H1 (cell line): ENCODE data around the gene MITF. TPM values are rescaled to one million over a fixed set of nuclear protein-coding genes. Genes with fewer than 3 reads are reported as not detected.

Experiments
- CTCF ChIA-PET: fragments of 300-600 bp; sonication (Branson Sonifier 250); formaldehyde crosslinking; loops from one replicate; lab custom pipeline; 2021; ENCODE audit not compliant: partially characterized antibody; lab: Charles Lee
- POLR2A ChIA-PET: fragments of 300-600 bp; sonication (Branson Sonifier 250); formaldehyde crosslinking; loops from one replicate; lab custom pipeline; 2021; ENCODE audit warnings: inconsistent platforms; ENCODE audit not compliant: partially characterized antibody; lab: Charles Lee
- DNase-seq, 2 experiments: peaks; one replicate each; pipeline versions ENCODE4 v3.0.0 to v3.0.0-alpha.2; 2010 to 2022; ENCODE audit warnings: low spot score in 2 of 2, low read depth in 1 of 2, mixed read lengths in 1 of 2
- FAIRE-seq: peaks from 2 replicates; lab custom pipeline; 2011; peaks lifted over from hg19 to GRCh38; lab: Jason Lieb, UNC
- H2AFZ ChIP-seq: 2 replicates; pipeline ENCODE4 v1.8.1; 2012; ENCODE audit warnings: low read length, inconsistent platforms
- H2AK5ac ChIP-seq: 2 replicates; pipeline ENCODE4 v1.6.1; 2013; ENCODE audit warnings: low read depth, low read length
- H2BK120ac ChIP-seq: replicated peaks from 2 replicates; pipeline ENCODE3; 2013; ENCODE audit warnings: low read depth, low read length, inconsistent platforms
- H2BK12ac ChIP-seq: 2 replicates; pipeline ENCODE4 v1.6.1; 2013; ENCODE audit warnings: low read depth, low read length
- H2BK15ac ChIP-seq: 2 replicates; pipeline ENCODE4 v1.6.1; 2013; ENCODE audit warnings: low read length
- H2BK20ac ChIP-seq: 2 replicates; pipeline ENCODE4 v1.6.1; 2013; ENCODE audit warnings: low read length
- H2BK5ac ChIP-seq: 2 replicates; pipeline ENCODE4 v1.6.1; 2013; ENCODE audit warnings: low read depth, low read length
- H3K14ac ChIP-seq: 2 replicates; pipeline ENCODE4 v1.6.1; 2013; ENCODE audit warnings: inconsistent platforms; ENCODE audit not compliant: insufficient read length
- H3K18ac ChIP-seq: 2 replicates; pipeline ENCODE4 v1.6.1; 2013; ENCODE audit warnings: low read length; ENCODE audit errors: extremely low read depth
- H3K23ac ChIP-seq: 2 replicates; pipeline ENCODE4 v1.6.1; 2013; ENCODE audit warnings: inconsistent platforms; ENCODE audit not compliant: insufficient read length
- H3K23me2 ChIP-seq: 2 replicates; pipeline ENCODE4 v1.6.1; 2013; ENCODE audit warnings: low read depth, low read length
- H3K27ac ChIP-seq: 2 replicates; pipeline ENCODE4 v1.6.1; 2011; ENCODE audit warnings: low read depth, low read length, inconsistent platforms
- H3K27me3 ChIP-seq, 4 experiments: replicated peaks in 1 of 4; 1 replicate in 1 of 4; 2 replicates in 3 of 4; pipeline versions ENCODE4 v1.6.1 to v1.8.1; 2011 to 2013; ENCODE audit warnings: low read length in 3 of 4, mild to moderate bottlenecking in 3 of 4, inconsistent platforms in 2 of 4, mixed read lengths in 2 of 4, moderate library complexity in 1 of 4; ENCODE audit not compliant: control insufficient read depth in 3 of 4, insufficient read depth in 3 of 4; ENCODE audit errors: extremely low read depth in 1 of 4
- H3K36me3 ChIP-seq, 4 experiments: 2 replicates each; pipeline versions ENCODE4 v1.6.1 to v1.8.1; 2011 to 2013; ENCODE audit warnings: mild to moderate bottlenecking in 4 of 4, low read length in 3 of 4, moderate library complexity in 2 of 4, control low read depth in 1 of 4, inconsistent platforms in 1 of 4; ENCODE audit not compliant: insufficient read depth in 4 of 4, control insufficient read depth in 2 of 4
- H3K4ac ChIP-seq: replicated peaks from 2 replicates; pipeline ENCODE3; 2013; ENCODE audit warnings: low read length, low read depth, mixed read lengths, inconsistent platforms; ENCODE audit not compliant: insufficient read length
- H3K4me1 ChIP-seq, 4 experiments: replicated peaks in 1 of 4; 1 replicate in 1 of 4; 2 replicates in 3 of 4; pipeline versions ENCODE4 v1.6.1 to v1.8.1; 2011 to 2013; ENCODE audit warnings: low read length in 3 of 4, inconsistent platforms in 2 of 4, mixed read lengths in 1 of 4; ENCODE audit not compliant: insufficient read depth in 4 of 4, control insufficient read depth in 3 of 4
- H3K4me2 ChIP-seq, 2 experiments: 2 replicates each; pipeline versions ENCODE4 v1.6.1 to v1.8.1; 2011 to 2013; ENCODE audit warnings: low read depth in 2 of 2, low read length in 2 of 2, control low read depth in 1 of 2, inconsistent platforms in 1 of 2, mild to moderate bottlenecking in 1 of 2; ENCODE audit not compliant: insufficient read depth in 1 of 2
- H3K4me3 ChIP-seq, 4 experiments: fragments of 200-600, 300-600 bp in 1 of 4; sonication (generic), shearing (Covaris generic), sonication (Bioruptor Twin) in 1 of 4; 2 replicates each; pipeline versions ENCODE4 v1.5.1 to v1.8.1; 2011 to 2016; ENCODE audit warnings: low read length in 4 of 4, low read depth in 3 of 4, control low read depth in 2 of 4, inconsistent platforms in 2 of 4, mild to moderate bottlenecking in 2 of 4, mixed read lengths in 1 of 4, moderate library complexity in 1 of 4; ENCODE audit not compliant: insufficient read depth in 2 of 4; ENCODE audit errors: extremely low read depth in 1 of 4
- H3K56ac ChIP-seq: replicated peaks from 2 replicates; pipeline ENCODE3; 2013; ENCODE audit warnings: low read depth, mild to moderate bottlenecking, mixed read lengths, low read length, inconsistent platforms; ENCODE audit not compliant: insufficient read length
- H3K79me1 ChIP-seq: 2 replicates; pipeline ENCODE4 v1.6.1; 2013; ENCODE audit warnings: low read depth, low read length, control low read depth
- H3K79me2 ChIP-seq, 2 experiments: 2 replicates each; pipeline versions ENCODE4 v1.6.1 to v1.8.1; 2012 to 2013; ENCODE audit warnings: low read length in 2 of 2, mild to moderate bottlenecking in 2 of 2, inconsistent platforms in 1 of 2; ENCODE audit not compliant: insufficient read depth in 2 of 2, control insufficient read depth in 1 of 2
- H3K9ac ChIP-seq, 4 experiments: replicated peaks in 1 of 4; 1 replicate in 1 of 4; 2 replicates in 3 of 4; pipeline versions ENCODE4 v1.6.1 to v1.8.1; 2011 to 2013; ENCODE audit warnings: low read depth in 3 of 4, low read length in 3 of 4, control low read depth in 2 of 4, mild to moderate bottlenecking in 2 of 4, moderate library complexity in 2 of 4, inconsistent platforms in 1 of 4; ENCODE audit errors: extremely low read depth in 1 of 4
- H3K9me3 ChIP-seq, 2 experiments: 2 replicates each; pipeline versions ENCODE4 v1.6.1 to v1.8.1; 2012 to 2013; ENCODE audit warnings: mild to moderate bottlenecking in 2 of 2, moderate library complexity in 2 of 2, control low read depth in 1 of 2, inconsistent platforms in 1 of 2, low read depth in 1 of 2, low read length in 1 of 2, mixed read lengths in 1 of 2; ENCODE audit not compliant: insufficient read depth in 2 of 2
- H4K20me1 ChIP-seq, 2 experiments: replicated peaks in 1 of 2; 2 replicates each; pipeline versions ENCODE3 to v1.8.1; 2011 to 2013; ENCODE audit warnings: inconsistent platforms in 2 of 2, low read length in 2 of 2, mild to moderate bottlenecking in 1 of 2; ENCODE audit not compliant: insufficient read depth in 2 of 2, control insufficient read depth in 1 of 2
- H4K5ac ChIP-seq: 2 replicates; pipeline ENCODE4 v1.6.1; 2013; ENCODE audit warnings: low read length, low read depth, mixed read lengths, inconsistent platforms; ENCODE audit not compliant: insufficient read length
- H4K8ac ChIP-seq: 2 replicates; pipeline ENCODE4 v1.8.0; 2013; ENCODE audit warnings: mild to moderate bottlenecking, moderate library complexity, low read length, inconsistent platforms; ENCODE audit not compliant: insufficient read depth; ENCODE audit errors: extremely low read depth
- H4K91ac ChIP-seq: replicated peaks from 2 replicates; pipeline ENCODE3; 2013; ENCODE audit warnings: low read length, mixed read lengths, inconsistent platforms; ENCODE audit not compliant: insufficient read length
- ATF3 ChIP-seq: IDR thresholded peaks from 2 replicates; pipeline ENCODE4 v1.6.1; 2011; ENCODE audit warnings: low read depth, mild to moderate bottlenecking, low read length; ENCODE audit not compliant: insufficient read depth
- CHD2 ChIP-seq: IDR thresholded peaks from 2 replicates; pipeline ENCODE4 v1.6.1; 2012; ENCODE audit warnings: low read length, improper control_type of control experiment
- CTCF ChIP-seq, 3 experiments: IDR thresholded peaks; 1 replicate in 2 of 3; 2 replicates in 1 of 3; pipeline versions ENCODE4 v1.5.1 to v1.6.1; 2011; ENCODE audit warnings: low read length in 3 of 3, mild to moderate bottlenecking in 3 of 3, inconsistent platforms in 2 of 3, low read depth in 1 of 3, moderate library complexity in 1 of 3; ENCODE audit not compliant: insufficient read depth in 1 of 3; ENCODE audit errors: control extremely low read depth in 1 of 3
- EGR1 ChIP-seq: IDR thresholded peaks from 2 replicates; pipeline ENCODE4 v1.6.1; 2011; ENCODE audit warnings: low read depth, low read length, borderline replicate concordance
- NRF1 ChIP-seq: IDR thresholded peaks from 2 replicates; pipeline ENCODE4 v1.6.1; 2011; ENCODE audit warnings: mild to moderate bottlenecking, low read depth, low read length, improper control_type of control experiment
- POLR2A ChIP-seq, 2 experiments: IDR thresholded peaks; 1 replicate in 1 of 2; 2 replicates in 1 of 2; pipeline ENCODE4 v1.6.1; 2011; ENCODE audit warnings: low read depth in 2 of 2, low read length in 2 of 2, mild to moderate bottlenecking in 2 of 2; ENCODE audit errors: control extremely low read depth in 1 of 2
- POLR2AphosphoS5 ChIP-seq: IDR thresholded peaks from 2 replicates; pipeline ENCODE4 v1.6.1; 2011; ENCODE audit warnings: low read depth, low read length
- RNF2 ChIP-seq: fragments of 200-900, 300-1000 bp; sonication (generic); IDR thresholded peaks from 2 replicates; pipeline ENCODE4 v1.7.1; 2016; ENCODE audit warnings: borderline replicate concordance, low read depth, mild to moderate bottlenecking, antibody characterized with exemption, low read length; ENCODE audit not compliant: poor library complexity, severe bottlenecking; ENCODE audit errors: missing control alignments
- SIX5 ChIP-seq: IDR thresholded peaks from 2 replicates; pipeline ENCODE4 v1.6.1; 2011; ENCODE audit warnings: mild to moderate bottlenecking, low read depth, low read length
- SP1 ChIP-seq: IDR thresholded peaks from 2 replicates; pipeline ENCODE4 v1.6.1; 2011; ENCODE audit warnings: low read depth, low read length
- SUZ12 ChIP-seq: fragments of 200-600 bp; sonication (generic); IDR thresholded peaks from 2 replicates; pipeline ENCODE4 v1.6.1; 2012; ENCODE audit warnings: mild to moderate bottlenecking, inconsistent platforms, low read length, moderate library complexity, mixed read lengths
- YY1 ChIP-seq: IDR thresholded peaks from 2 replicates; pipeline ENCODE4 v1.6.1; 2011; ENCODE audit warnings: low read depth, mild to moderate bottlenecking, low read length
- WGBS, 2 experiments: shearing (Covaris generic) in 1 of 2; methylation state at CpG; one replicate each; pipeline versions ENCODE4 v1.1.6 to v1.1.7; 2013 to 2015; ENCODE audit warnings: low lambda C conversion rate in 2 of 2, mixed read lengths in 2 of 2, inconsistent platforms in 1 of 2, low coverage in 1 of 2, missing lambda C conversion rate in 1 of 2; ENCODE audit not compliant: insufficient replicate concordance in 2 of 2, insufficient coverage in 1 of 2, insufficient read length in 1 of 2; ENCODE audit errors: extremely low coverage in 1 of 2, missing lambda C conversion rate in 1 of 2; 5-methylcytosine and 5-hydroxymethylcytosine counted together
- polyA plus RNA-seq, 7 experiments: library from polyadenylated mRNA; depleted of rRNA in 3 of 7; stranded (reverse) in 5 of 7; unstranded in 2 of 7; fragments of >200 nt in 5 of 7; fragments of 200-250 nt in 2 of 7; gene quantifications; 1 replicate in 5 of 7; 2 replicates in 1 of 7; 4 replicates in 1 of 7; pipeline versions ENCODE4 v1.2.1 to v1.2.3, GENCODE V29; 2011 to 2013; ENCODE audit warnings: missing spikeins in 2 of 7, mixed read lengths in 2 of 7
- total RNA-seq: library from RNA; stranded (reverse); fragmentation: NEBNext Ultra II Directional; extraction: Animal tissue kit (Norgen Biotek cat#: 25700); gene quantifications from 2 replicates; pipeline ENCODE4 v1.2.1, GENCODE V29; 2021

MITF gene
- total and polyA plus RNA-seq, 2 of the 8 experiments (the other 6 are each of a cell fraction or from before 2014, with no cell fraction given) = 0.53 to 1.4 TPM

DNA sequence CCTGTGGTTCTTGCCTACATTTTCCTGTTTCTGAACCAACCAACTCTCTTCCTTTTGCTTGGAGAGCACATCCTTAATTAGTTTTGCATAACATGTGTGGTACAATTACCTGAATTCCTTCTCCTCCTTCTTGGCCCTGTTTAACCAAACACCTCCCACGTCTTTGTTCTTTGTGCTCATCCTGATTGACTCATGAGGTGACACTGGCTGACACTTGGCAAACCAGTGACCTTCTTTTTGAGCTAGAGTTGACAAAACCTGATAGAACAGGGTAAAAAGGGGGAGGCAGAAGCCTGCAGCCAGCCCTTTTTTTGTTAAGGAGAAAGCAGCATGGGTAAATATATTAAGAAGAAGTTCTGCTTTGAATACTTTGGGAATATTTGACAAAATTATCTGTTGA is 161.1 kb downstream of the MITF start:
- no peaks in the 10 kb centered on the region for H4K20me1 ChIP-seq
- H4K8ac ChIP-seq = no peak overlapping the region
- no peaks in the 10 kb centered on the region for H3K27me3 ChIP-seq
- H3K9me3 ChIP-seq = no peaks in the 10 kb centered on the region
- no peak overlapping the region for H3K27ac ChIP-seq
- no peak overlapping the region for H2BK15ac ChIP-seq
- no peak overlapping the region for H3K56ac ChIP-seq
- no peaks in the 10 kb centered on the region for H3K79me1 ChIP-seq
- no peak overlapping the region for H3K23ac ChIP-seq
- ChIA-PET CTCF (interaction anchor here (1.5 kb wide), 1 partner anchor 19 kb away, joined by 4 read pairs; no protein-coding TSS in a partner anchor), POLR2A (no interaction called here)
- no peak overlapping the region for H2BK12ac ChIP-seq
- no peaks in the 10 kb centered on the region for H3K79me2 ChIP-seq
- H4K5ac ChIP-seq = no peak overlapping the region
- no peak overlapping the region for H3K9ac ChIP-seq
- H3K18ac ChIP-seq = no peak overlapping the region
- H2BK20ac ChIP-seq = no peak overlapping the region
- no peak overlapping the region for H2BK120ac ChIP-seq
- no peak for DNase-seq
- no peak overlapping the region for H2AK5ac ChIP-seq
- no peak for FAIRE-seq
- no peaks in the 10 kb centered on the region for H3K4me1 ChIP-seq
- H3K4ac ChIP-seq = no peak overlapping the region
- no peak overlapping the region for H4K91ac ChIP-seq
- no peaks in the 10 kb centered on the region; the same call in 1 of the 2 replicates for H3K23me2 ChIP-seq
- no peaks in the 10 kb centered on the region for H3K36me3 ChIP-seq
- no peak overlapping the region for H3K4me2 ChIP-seq
- H3K14ac ChIP-seq = no peak overlapping the region
- WGBS, 2 experiments = 82% methylated on average over 1 of the region's 1 CpG; no CpG with 5 or more reads in 1 of the 2 experiments
- H2AFZ ChIP-seq = no peak overlapping the region
- no peak overlapping the region for H3K4me3 ChIP-seq
- no peak overlapping the region for H2BK5ac ChIP-seq
- TF ChIP-seq POLR2AphosphoS5 = no peak
- TF ChIP-seq YY1 = no peak
- no peak for TF ChIP-seq RNF2
- no peak for TF ChIP-seq SUZ12
- TF ChIP-seq CTCF (IDR thresholded peaks at IDR 0.05; ENCODE audit: control extremely low read depth in 1 of 3, insufficient read depth in 1 of 3, low read depth in 1 of 3, low read length in 3 of 3) = no peak
- TF ChIP-seq ATF3 = no peak
- no peak for TF ChIP-seq EGR1
- no peak for TF ChIP-seq SP1
- TF ChIP-seq SIX5 = no peak
- TF ChIP-seq CHD2 = no peak
- TF ChIP-seq POLR2A (IDR thresholded peaks at IDR 0.05; ENCODE audit: control extremely low read depth in 1 of 2, low read depth in 2 of 2, low read length in 2 of 2) = no peak
- TF ChIP-seq NRF1 = no peak
